ENCODE measurements around the gene UNC13D.
A peak's percentile ranks its signal among the peaks of the same experiment; 100 is the strongest.
"Not testable (repeated sequence)": the region's sequence is repeated elsewhere in the genome, so short reads cannot be mapped to it uniquely, and the experiment has no call there.

The UNC13D gene

GRCh38 chr17:75875182-75875939, 31.2 kb upstream of the UNC13D start:
- intact Hi-C loops (cut with DNase I), result no loop called here
- peak in 4 of 10 donors; percentile 49 to 88 (median 66) for DNase-seq

GRCh38 chr17:75874323-75875181, 30.3 kb upstream of the UNC13D start:
- DNase-seq, result no peak
- intact Hi-C loops (cut with DNase I), result no loop called here

- DNase-seq, result no peak
- intact Hi-C loops (cut with DNase I), result no loop called here
Observed at GRCh38 chr17:75873587-75874322, 29.6 kb upstream of the UNC13D start.

GRCh38 chr17:75872434-75873351, 28.5 kb upstream of the UNC13D start:
- peak in 5 of 10 donors; percentile 42 to 88 (median 79) for DNase-seq
- intact Hi-C loops (cut with DNase I), result no loop called here

GRCh38 chr17:75870228-75870627, 26.0 kb upstream of the UNC13D start:
- DNase-seq; intact Hi-C loops (cut with DNase I): not testable (repeated sequence)

GRCh38 chr17:75869282-75870141, 25.3 kb upstream of the UNC13D start:
- peak in 9 of 10 donors; percentile 50 to 94 (median 74) for DNase-seq
- intact Hi-C loops (cut with DNase I), result no loop called here

- intact Hi-C loops (cut with DNase I); DNase-seq: not testable (repeated sequence)
Observed at GRCh38 chr17:75868730-75869281, 24.6 kb upstream of the UNC13D start.

GRCh38 chr17:75865404-75866188, 21.4 kb upstream of the UNC13D start:
- intact Hi-C loops (cut with DNase I), result not testable (repeated sequence)

GRCh38 chr17:75864887-75865286, 20.7 kb upstream of the UNC13D start:
- DNase-seq; intact Hi-C loops (cut with DNase I): not testable (repeated sequence)

More at GRCh38 chr17:75865404-75866188, 21.4 kb upstream of the UNC13D start:
- DNase-seq, result not testable (repeated sequence)

GRCh38 chr17:75864448-75864871, 20.3 kb upstream of the UNC13D start:
- intact Hi-C loops (cut with DNase I), result no loop called here
- DNase-seq, result no peak

- intact Hi-C loops (cut with DNase I), result no loop called here
- no peak for DNase-seq
Observed at GRCh38 chr17:75861927-75862317, 17.7 kb upstream of the UNC13D start.

GRCh38 chr17:75859358-75859757, 15.2 kb upstream of the UNC13D start:
- intact Hi-C loops (cut with DNase I), result loop anchor here (2.0 to 5.0 kb wide), 2 partner anchors 17 to 38 kb away; partner anchors contain the start of gene TRIM65
- DNase-seq, result not testable (repeated sequence)

- intact Hi-C loops (cut with DNase I), result loop anchor here (5.0 kb wide), 1 partner anchor 41 kb away; the partner anchor contains the start of gene TRIM65
- peak in 2 of 10 donors; percentile 59 to 87 for DNase-seq
Observed at GRCh38 chr17:75856062-75856756, 12.0 kb upstream of the UNC13D start.

GRCh38 chr17:75855310-75856061, 11.3 kb upstream of the UNC13D start, which contains the start of gene WBP2:
Gene WBP2 (minus strand): TSS chr17:75855335. CDS start chr17:75855297, 38 bp downstream.
- intact Hi-C loops (cut with DNase I), result loop anchor here (5.0 kb wide), 1 partner anchor 42 kb away; the partner anchor contains the start of gene TRIM65
- peak; percentile 96 to 100 (median 98) for DNase-seq

- intact Hi-C loops (cut with DNase I), result loop anchor here (5.0 kb wide), 2 partner anchors 42 to 68 kb away; partner anchors contain the start of gene TRIM65
- DNase-seq, result no peak
Observed at GRCh38 chr17:75854881-75855309, 10.7 kb upstream of the UNC13D start.

All from posterior cingulate gyrus (tissue), 11 donors.